Endothelial cell of umbilical vein (primary cell): Measurements from ENCODE around the gene MDGA2. TPM values are rescaled to one million over a fixed set of nuclear protein-coding genes. Genes with fewer than 3 reads are reported as not detected.

Source experiments
- BruUV-seq: library from RNA; stranded (reverse); fragments of 400-500 nt; replicated peaks from 2 replicates; lab custom pipeline; 2021; lab: Mats Ljungman, UMichigan
- CTCF ChIA-PET: fragments of 300-600, 350-600 bp; sonication (Branson Sonifier 250); formaldehyde crosslinking; loops from one replicate; lab custom pipeline; 2021; ENCODE audit warnings: antibody characterized with exemption, inconsistent platforms; lab: Charles Lee
- POLR2A ChIA-PET: fragments of 300-600, 350-600 bp; sonication (Branson Sonifier 250); formaldehyde crosslinking; loops from one replicate; lab custom pipeline; 2021; ENCODE audit warnings: antibody characterized with exemption, inconsistent platforms; lab: Charles Lee
- DNase-seq: peaks from one replicate; pipeline ENCODE4 v3.0.0-alpha.2; 2011; ENCODE audit warnings: low read depth, low spot score
- FAIRE-seq: peaks from 2 replicates; lab custom pipeline; 2011; peaks lifted over from hg19 to GRCh38; lab: Jason Lieb, UNC
- H2AFZ ChIP-seq: 2 replicates; pipeline ENCODE4 v1.6.0; 2012; ENCODE audit warnings: low read depth, low read length, control low read depth, inconsistent platforms
- H3K27ac ChIP-seq: 2 replicates; pipeline ENCODE4 v1.5.1; 2011; ENCODE audit warnings: low read depth, mild to moderate bottlenecking, control low read depth, low read length, moderate library complexity; ENCODE audit not compliant: insufficient read depth
- H3K27me3 ChIP-seq, 2 experiments: 2 replicates each; pipeline versions ENCODE4 v1.6.0 to v1.6.1; 2011; ENCODE audit warnings: low read length in 2 of 2, mixed read lengths in 1 of 2; ENCODE audit not compliant: control insufficient read depth in 2 of 2, insufficient read depth in 2 of 2
- H3K36me3 ChIP-seq, 2 experiments: 2 replicates in 1 of 2; 3 replicates in 1 of 2; pipeline ENCODE4 v1.5.1; 2011; ENCODE audit warnings: low read length in 2 of 2, mild to moderate bottlenecking in 1 of 2, moderate library complexity in 1 of 2; ENCODE audit not compliant: control insufficient read depth in 2 of 2, insufficient read depth in 2 of 2; ENCODE audit errors: extremely low read depth in 1 of 2
- H3K4me1 ChIP-seq: 3 replicates; pipeline ENCODE4 v1.5.1; 2011; ENCODE audit warnings: mild to moderate bottlenecking, low read length; ENCODE audit not compliant: control insufficient read depth, insufficient read depth; ENCODE audit errors: extremely low read depth
- H3K4me2 ChIP-seq: 2 replicates; pipeline ENCODE4 v1.6.1; 2011; ENCODE audit warnings: low read length, control low read depth, mixed read lengths; ENCODE audit not compliant: insufficient read depth
- H3K4me3 ChIP-seq, 3 experiments: fragments of 200-600 bp in 1 of 3; sonication (generic), shearing (Covaris generic) in 1 of 3; replicated peaks in 1 of 3; 2 replicates each; pipeline ENCODE4 v1.5.1; 2011 to 2016; ENCODE audit warnings: control low read depth in 3 of 3, low read length in 3 of 3, mild to moderate bottlenecking in 2 of 3, inconsistent platforms in 1 of 3, low read depth in 1 of 3, moderate library complexity in 1 of 3; ENCODE audit not compliant: insufficient read depth in 1 of 3
- H3K79me2 ChIP-seq: 2 replicates; pipeline ENCODE4 v1.6.0; 2012; ENCODE audit warnings: low read length, inconsistent platforms; ENCODE audit not compliant: control insufficient read depth, insufficient read depth
- H3K9ac ChIP-seq: replicated peaks from 2 replicates; pipeline ENCODE3; 2011; ENCODE audit warnings: low read length, control low read depth; ENCODE audit not compliant: insufficient read depth; ENCODE audit errors: extremely low read depth
- H3K9me1 ChIP-seq: replicated peaks from 3 replicates; pipeline ENCODE4 v1.6.0; 2011; ENCODE audit warnings: mild to moderate bottlenecking, low read length; ENCODE audit not compliant: control insufficient read depth, insufficient read depth; ENCODE audit errors: extremely low read depth
- H3K9me3 ChIP-seq: replicated peaks from 2 replicates; pipeline ENCODE4 v1.5.1; 2012; ENCODE audit warnings: low read length, inconsistent platforms; ENCODE audit not compliant: control insufficient read depth, insufficient read depth
- H4K20me1 ChIP-seq: replicated peaks from 2 replicates; pipeline ENCODE3; 2011; ENCODE audit warnings: mild to moderate bottlenecking, low read length; ENCODE audit not compliant: control insufficient read depth, insufficient read depth; ENCODE audit errors: extremely low read depth
- EZH2 ChIP-seq: IDR thresholded peaks from 2 replicates; pipeline ENCODE4 v1.6.1; 2012; ENCODE audit warnings: borderline replicate concordance, low read depth, mild to moderate bottlenecking, moderate library complexity, low read length, inconsistent platforms; ENCODE audit not compliant: severe bottlenecking
- FOS ChIP-seq: IDR thresholded peaks from 2 replicates; pipeline ENCODE4 v1.6.1; 2011; ENCODE audit warnings: mild to moderate bottlenecking, low read length, moderate library complexity, borderline replicate concordance; ENCODE audit not compliant: insufficient read depth
- GATA2 ChIP-seq: IDR thresholded peaks from 2 replicates; pipeline ENCODE4 v1.7.0; 2011; ENCODE audit warnings: low read depth, mild to moderate bottlenecking, moderate library complexity, mixed read lengths, low read length; ENCODE audit not compliant: insufficient read length, insufficient read depth
- JUN ChIP-seq: IDR thresholded peaks from 2 replicates; pipeline ENCODE4 v1.6.1; 2011; ENCODE audit warnings: borderline replicate concordance, low read depth; ENCODE audit not compliant: insufficient read length, insufficient read depth
- MYC ChIP-seq: IDR thresholded peaks from one replicate; pipeline ENCODE4 v1.6.1; 2011; ENCODE audit warnings: mild to moderate bottlenecking, low read depth, low read length
- POLR2A ChIP-seq: IDR thresholded peaks from 2 replicates; pipeline ENCODE4 v1.6.1; 2012; ENCODE audit warnings: low read depth, mild to moderate bottlenecking, control low read depth, low read length
- POLR2AphosphoS5 ChIP-seq: IDR thresholded peaks from 2 replicates; pipeline ENCODE4 v1.6.1; 2012; ENCODE audit warnings: low read depth, mild to moderate bottlenecking, control low read depth, low read length, moderate library complexity; ENCODE audit not compliant: insufficient read depth
- dilution Hi-C: fragments of 300-500 bp; cut with MboI; formaldehyde crosslinking; loops from one replicate; pipeline ENCODE4 v1.15.0; 2019; ENCODE audit warnings: low sequenced_read_pairs; ENCODE audit not compliant: extremely low pct_ligation_motif_present
- intact Hi-C: fragments of 100-400 bp; cut with micrococcal nuclease; formaldehyde crosslinking; loops from one replicate; pipeline ENCODE4 v1.10.0; 2022
- polyA plus RNA-seq, 4 experiments: library from polyadenylated mRNA; depleted of rRNA in 3 of 4; stranded (reverse) in 3 of 4; unstranded in 1 of 4; fragments of >200 nt; gene quantifications; 2 replicates each; pipeline versions ENCODE4 v1.2.1 to v1.2.3, GENCODE V29; 2011 to 2012; ENCODE audit warnings: missing spikeins in 1 of 4
- total RNA-seq: library from RNA; stranded (reverse); gene quantifications from 2 replicates; pipeline ENCODE4 v1.2.3, GENCODE V29; 2021
- TF ChIP-seq, protein P1 (sequence below), 2 donors: IDR thresholded peaks; 1 replicate in 1 of 2; 2 replicates in 1 of 2; pipeline ENCODE4 v1.5.1; 2011; ENCODE audit warnings: low read length in 2 of 2, mild to moderate bottlenecking in 2 of 2, moderate library complexity in 2 of 2, control low read depth in 1 of 2, inconsistent platforms in 1 of 2, low read depth in 1 of 2; ENCODE audit not compliant: insufficient read depth in 1 of 2; ENCODE audit errors: extremely low read depth in 1 of 2
- TF ChIP-seq, protein P2 (sequence below): IDR thresholded peaks from 2 replicates; pipeline ENCODE4 v1.6.1; 2011; ENCODE audit not compliant: insufficient read depth, insufficient read length

MDGA2 gene
- total and polyA plus RNA-seq, 2 donors (not counting 3 experiments of a cell fraction or from before 2014, with no cell fraction given), result not detected

DNA sequence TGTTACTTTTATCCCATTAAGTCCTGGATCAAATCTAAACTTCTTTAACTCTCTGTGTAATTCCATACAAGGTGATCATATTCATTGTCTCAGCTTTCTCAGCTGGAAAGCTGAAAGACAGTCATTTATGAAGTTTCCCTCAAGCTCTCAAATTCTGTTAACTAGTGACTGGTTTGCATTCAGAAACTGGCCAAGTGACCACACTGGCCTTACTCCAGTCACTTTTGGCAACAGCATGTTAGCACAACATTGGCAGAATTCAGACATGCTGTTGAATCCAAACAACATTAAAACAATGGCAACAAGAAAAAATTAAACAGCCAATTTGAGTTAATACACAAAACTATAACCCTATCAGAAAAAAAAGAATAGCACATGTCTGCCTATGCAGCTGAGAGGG, 343.3 kb downstream of the MDGA2 start:
- FAIRE-seq (no peak), DNase-seq (no peak)
- intact Hi-C loops, result no loop called here
- CTCF ChIA-PET, result no interaction called here
- no peaks in the 10 kb centered on the region for H3K36me3 ChIP-seq
- no peaks in the 10 kb centered on the region for H3K4me1 ChIP-seq
- H3K79me2 ChIP-seq, result no peaks in the 10 kb centered on the region
- H3K9ac ChIP-seq, result no peak overlapping the region
- no peak overlapping the region for H3K4me3 ChIP-seq
- no peaks in the 10 kb centered on the region for H3K9me3 ChIP-seq
- no peak overlapping the region for H3K4me2 ChIP-seq
- H3K27me3 ChIP-seq, result no peaks in the 10 kb centered on the region
- H3K27ac ChIP-seq, result no peak overlapping the region
- TF ChIP-seq JUN (no peak), MYC (no peak)
- TF ChIP-seq, protein P1, sequence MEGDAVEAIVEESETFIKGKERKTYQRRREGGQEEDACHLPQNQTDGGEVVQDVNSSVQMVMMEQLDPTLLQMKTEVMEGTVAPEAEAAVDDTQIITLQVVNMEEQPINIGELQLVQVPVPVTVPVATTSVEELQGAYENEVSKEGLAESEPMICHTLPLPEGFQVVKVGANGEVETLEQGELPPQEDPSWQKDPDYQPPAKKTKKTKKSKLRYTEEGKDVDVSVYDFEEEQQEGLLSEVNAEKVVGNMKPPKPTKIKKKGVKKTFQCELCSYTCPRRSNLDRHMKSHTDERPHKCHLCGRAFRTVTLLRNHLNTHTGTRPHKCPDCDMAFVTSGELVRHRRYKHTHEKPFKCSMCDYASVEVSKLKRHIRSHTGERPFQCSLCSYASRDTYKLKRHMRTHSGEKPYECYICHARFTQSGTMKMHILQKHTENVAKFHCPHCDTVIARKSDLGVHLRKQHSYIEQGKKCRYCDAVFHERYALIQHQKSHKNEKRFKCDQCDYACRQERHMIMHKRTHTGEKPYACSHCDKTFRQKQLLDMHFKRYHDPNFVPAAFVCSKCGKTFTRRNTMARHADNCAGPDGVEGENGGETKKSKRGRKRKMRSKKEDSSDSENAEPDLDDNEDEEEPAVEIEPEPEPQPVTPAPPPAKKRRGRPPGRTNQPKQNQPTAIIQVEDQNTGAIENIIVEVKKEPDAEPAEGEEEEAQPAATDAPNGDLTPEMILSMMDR (IDR thresholded peaks at IDR 0.05; ENCODE audit: extremely low read depth in 1 of 2, insufficient read depth in 1 of 2, low read depth in 1 of 2, low read length in 2 of 2), result no peak
- TF ChIP-seq, protein P2, sequence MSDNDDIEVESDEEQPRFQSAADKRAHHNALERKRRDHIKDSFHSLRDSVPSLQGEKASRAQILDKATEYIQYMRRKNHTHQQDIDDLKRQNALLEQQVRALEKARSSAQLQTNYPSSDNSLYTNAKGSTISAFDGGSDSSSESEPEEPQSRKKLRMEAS, result no peak
- H2AFZ ChIP-seq, result no peak overlapping the region
- no TSS peak for BruUV-seq
- H3K9me1 ChIP-seq, result no peaks in the 10 kb centered on the region
- dilution Hi-C loops, result no loop called here
- POLR2A ChIA-PET, result no interaction called here
- H4K20me1 ChIP-seq, result no peaks in the 10 kb centered on the region

DNA sequence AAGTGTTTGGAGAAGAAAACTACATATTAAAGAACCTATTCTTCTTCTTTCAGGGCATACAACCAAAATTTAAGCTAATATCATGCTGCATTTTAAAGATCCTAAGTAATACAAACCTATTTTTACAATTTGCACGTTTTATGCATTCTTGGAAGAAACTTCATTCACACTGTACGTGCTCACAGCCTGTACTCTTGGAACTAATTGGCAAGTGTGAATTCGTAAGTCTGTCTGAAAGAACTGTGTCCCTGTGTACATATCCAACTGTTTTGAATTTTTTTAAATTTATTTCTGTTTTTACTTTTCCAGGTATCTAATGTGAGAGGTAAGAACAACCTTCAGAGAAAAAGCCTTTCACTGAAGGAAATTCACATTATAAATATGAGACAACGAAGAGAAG, 347.0 kb downstream of the MDGA2 start:
- intact Hi-C loops (no loop called here), dilution Hi-C loops (no loop called here)
- no peak overlapping the region for H3K4me2 ChIP-seq
- no peak overlapping the region for H2AFZ ChIP-seq
- H3K9ac ChIP-seq, result no peak overlapping the region
- no peaks in the 10 kb centered on the region for H3K27me3 ChIP-seq
- FAIRE-seq (no peak), DNase-seq (no peak)
- H3K4me1 ChIP-seq, result no peaks in the 10 kb centered on the region
- CTCF ChIA-PET, result no interaction called here
- POLR2A ChIA-PET, result no interaction called here
- TF ChIP-seq POLR2A (no peak), GATA2 (no peak), EZH2 (no peak), POLR2AphosphoS5 (no peak), MYC (no peak), FOS (no peak), JUN (no peak)
- TF ChIP-seq, protein P1 (IDR thresholded peaks at IDR 0.05; ENCODE audit: extremely low read depth in 1 of 2, insufficient read depth in 1 of 2, low read depth in 1 of 2, low read length in 2 of 2), result no peak
- TF ChIP-seq, protein P2, result no peak
- no TSS peak for BruUV-seq
- no peaks in the 10 kb centered on the region for H3K9me1 ChIP-seq
- H3K4me3 ChIP-seq, result no peak overlapping the region
- H3K36me3 ChIP-seq, result no peaks in the 10 kb centered on the region
- no peaks in the 10 kb centered on the region for H3K79me2 ChIP-seq
- no peaks in the 10 kb centered on the region for H4K20me1 ChIP-seq
- H3K27ac ChIP-seq, result no peak overlapping the region
- no peaks in the 10 kb centered on the region for H3K9me3 ChIP-seq
